GM21717 (cell line): Measurements from ENCODE around the gene IGSF9B.

Source experiments
- ATAC-seq: cut with Tn5 transposase; IDR thresholded peaks from one replicate; pipeline ENCODE4 v1.9.1; 2021; ENCODE audit warnings: mild to moderate bottlenecking, moderate library complexity; ENCODE audit not compliant: unreplicated experiment

The IGSF9B gene

DNA sequence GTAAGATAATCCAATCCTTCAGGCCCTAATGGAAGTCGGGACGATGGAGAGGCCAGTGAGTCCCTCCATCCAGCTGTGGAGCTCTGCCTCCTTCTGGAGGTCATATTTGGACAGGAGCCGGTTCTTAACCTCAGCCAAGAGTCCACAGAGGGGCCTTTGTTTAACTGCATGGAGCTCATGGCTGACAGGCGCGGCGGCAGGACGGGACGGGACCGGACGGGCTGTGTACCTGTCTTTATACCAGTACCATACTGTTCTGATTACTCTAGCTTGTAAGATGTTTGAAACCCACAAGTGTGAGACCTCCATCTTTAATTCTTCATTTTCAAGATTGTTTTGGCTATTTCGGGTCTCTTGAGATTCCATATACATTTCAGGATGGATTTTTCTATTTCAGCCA lies 91.3 kb downstream of the IGSF9B start:
- ATAC-seq = no peak

DNA sequence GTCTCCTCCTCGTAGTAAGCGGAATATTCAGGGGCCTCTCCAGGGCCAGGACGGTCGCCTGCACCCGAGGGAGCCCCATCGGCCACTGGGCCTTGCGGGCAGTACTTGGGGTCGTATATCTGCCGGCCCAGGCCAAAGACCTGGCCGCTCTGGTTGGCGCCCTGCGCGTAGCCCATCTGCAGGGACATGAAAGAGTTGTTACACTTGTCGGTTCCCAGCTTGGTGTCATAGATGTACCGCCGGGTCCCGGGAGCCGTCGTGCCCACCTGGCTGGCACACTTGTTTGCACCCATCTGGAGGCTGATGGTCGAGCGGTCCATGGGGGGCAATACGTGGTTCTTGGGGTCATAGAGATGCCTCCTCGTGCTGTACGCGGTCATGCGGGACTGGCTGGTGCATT lies 92.0 kb downstream of the IGSF9B start:
- no peak for ATAC-seq

DNA sequence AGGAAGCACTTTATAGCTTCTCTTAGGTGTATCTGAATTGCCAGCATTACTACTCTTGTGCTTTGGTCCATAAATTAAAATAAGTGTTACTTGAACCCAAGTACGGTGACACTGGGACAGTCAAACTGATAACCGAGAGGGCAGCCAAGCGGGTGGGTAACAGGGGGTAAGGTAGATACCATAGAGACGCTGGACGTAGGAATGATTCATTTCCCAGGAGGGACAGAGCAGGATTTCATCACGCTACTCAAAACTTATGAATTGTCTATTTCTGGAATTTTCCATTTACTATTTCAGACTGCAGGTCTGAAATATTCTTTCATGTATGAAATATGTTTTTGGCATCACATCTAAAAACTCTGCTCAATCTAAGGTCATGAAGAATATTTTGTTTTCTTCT lies 96.6 kb downstream of the IGSF9B start:
- ATAC-seq = no peak
